Measurements from ENCODE around the gene GPN1. TPM values are rescaled to one million over a fixed set of nuclear protein-coding genes. Genes with fewer than 3 reads are reported as not detected.

The GPN1 gene
- total RNA-seq, 1 experiment from 2014 or later = 61.1 TPM

GRCh38 chr2:27587025-27587424 is 41.8 kb upstream of the GPN1 start:
- H3K36me3 ChIP-seq (ENCODE audit: insufficient read depth, low read length, poor library complexity, severe bottlenecking) = no peaks in the 10 kb centered on the region
- no TSS peak for BruUV-seq (replicated peaks)
- CTCF ChIA-PET = no interaction called here
- no peak for TF ChIP-seq CTCF (conservative IDR thresholded peaks at IDR 0.05; ENCODE audit: low read depth, low read length)
- peaks cover 9% of the 10 kb centered on the region for H3K9me3 ChIP-seq (ENCODE audit: low read depth, low read length, poor library complexity, severe bottlenecking)
- DNase-seq (ENCODE audit: low spot score) = no peak
- POLR2A ChIA-PET (ENCODE audit: low non-redundant PET) = no interaction called here
- H3K4me3 ChIP-seq (ENCODE audit: low read depth, low read length, poor library complexity, severe bottlenecking) = no peak overlapping the region
- peaks cover 8% of the 10 kb centered on the region for H3K4me1 ChIP-seq (ENCODE audit: insufficient read depth, low read length, poor library complexity, severe bottlenecking)
- intact Hi-C loops (cut with micrococcal nuclease; ENCODE audit: unreplicated experiment) = no loop called here
- no peaks in the 10 kb centered on the region for H3K27me3 ChIP-seq (replicated peaks; ENCODE audit: insufficient read depth, low read depth, low read length, poor library complexity)
- H3K27ac ChIP-seq (ENCODE audit: low read depth, low read length, poor library complexity, severe bottlenecking) = no peak overlapping the region

- H3K27me3 ChIP-seq (replicated peaks; ENCODE audit: insufficient read depth, low read depth, low read length, poor library complexity) = no peaks in the 10 kb centered on the region
- DNase-seq (ENCODE audit: low spot score) = no peak
- no peaks in the 10 kb centered on the region for H3K36me3 ChIP-seq (ENCODE audit: insufficient read depth, low read length, poor library complexity, severe bottlenecking)
- H3K27ac ChIP-seq (ENCODE audit: low read depth, low read length, poor library complexity, severe bottlenecking) = no peak overlapping the region
- intact Hi-C loops (cut with micrococcal nuclease; ENCODE audit: unreplicated experiment) = no loop called here
- H3K4me3 ChIP-seq (ENCODE audit: low read depth, low read length, poor library complexity, severe bottlenecking) = no peak overlapping the region
- H3K4me1 ChIP-seq (ENCODE audit: insufficient read depth, low read length, poor library complexity, severe bottlenecking) = peaks cover 3% of the 10 kb centered on the region
- no TSS peak for BruUV-seq (replicated peaks)
- CTCF ChIA-PET = no interaction called here
- POLR2A ChIA-PET (ENCODE audit: low non-redundant PET) = no interaction called here
- H3K9me3 ChIP-seq (ENCODE audit: low read depth, low read length, poor library complexity, severe bottlenecking) = peaks cover 9% of the 10 kb centered on the region
- no peak for TF ChIP-seq CTCF (conservative IDR thresholded peaks at IDR 0.05; ENCODE audit: low read depth, low read length)
- no peak for TF ChIP-seq EZH2 (IDR thresholded peaks at IDR 0.05; ENCODE audit: borderline replicate concordance, low read depth, low read length, poor library complexity, severe bottlenecking)
These were observed 40.5 kb upstream of the GPN1 start for GRCh38 chr2:27588308-27588707.

GRCh38 chr2:27591745-27592144 is 37.1 kb upstream of the GPN1 start:
- intact Hi-C loops (cut with micrococcal nuclease; ENCODE audit: unreplicated experiment) = no loop called here
- no TSS peak for BruUV-seq (replicated peaks)
- Histone ChIP-seq H3K4me1 (ENCODE audit: insufficient read depth, low read length, poor library complexity, severe bottlenecking) (no peaks in the 10 kb centered on the region), H3K9me3 (ENCODE audit: low read depth, low read length, poor library complexity, severe bottlenecking) (peaks cover 9% of the 10 kb centered on the region), H3K36me3 (ENCODE audit: insufficient read depth, low read length, poor library complexity, severe bottlenecking) (no peaks in the 10 kb centered on the region), H3K27me3 (replicated peaks; ENCODE audit: insufficient read depth, low read depth, low read length, poor library complexity) (no peaks in the 10 kb centered on the region), H3K4me3 (ENCODE audit: low read depth, low read length, poor library complexity, severe bottlenecking) (no peak overlapping the region), H3K27ac (ENCODE audit: low read depth, low read length, poor library complexity, severe bottlenecking) (no peak overlapping the region)
- ChIA-PET POLR2A (ENCODE audit: low non-redundant PET) (no interaction called here), CTCF (no interaction called here)
- no peak for DNase-seq (ENCODE audit: low spot score)
- TF ChIP-seq CTCF (conservative IDR thresholded peaks at IDR 0.05; ENCODE audit: low read depth, low read length) (no peak), EZH2 (IDR thresholded peaks at IDR 0.05; ENCODE audit: borderline replicate concordance, low read depth, low read length, poor library complexity, severe bottlenecking) (no peak)

Data from A673 (cell line).